SH-SY5Y (cell line): ENCODE data around the gene EBF3.

Source experiments
- GATA2 ChIP-seq: IDR thresholded peaks from 2 replicates; pipeline ENCODE4 v1.6.1; 2011; ENCODE audit warnings: mild to moderate bottlenecking, low read depth, low read length
- GATA3 ChIP-seq: IDR thresholded peaks from 2 replicates; pipeline ENCODE4 v1.6.1; 2011; ENCODE audit warnings: low read depth, mild to moderate bottlenecking, low read length, moderate library complexity

EBF3 gene

GRCh38 chr10:129958148-129958628 is 5.9 kb downstream of the EBF3 start:
- TF ChIP-seq GATA2 (no peak), GATA3 (no peak)

- TF ChIP-seq GATA3 (no peak), GATA2 (no peak)
These were observed 7.0 kb downstream of the EBF3 start for GRCh38 chr10:129956876-129957673.

GRCh38 chr10:129956286-129956670 is 7.8 kb downstream of the EBF3 start:
- TF ChIP-seq GATA2 (peak; percentile 26; the same call in 1 of the 2 replicates), GATA3 (0 out of 2 replicates have a peak, but pooled peaks have one; percentile 22)

- TF ChIP-seq GATA2: no peak
These were observed 8.3 kb downstream of the EBF3 start for GRCh38 chr10:129955601-129956285.

GRCh38 chr10:129954492-129955315 is 9.4 kb downstream of the EBF3 start:
- TF ChIP-seq GATA3: no peak
- no peak for TF ChIP-seq GATA2

GRCh38 chr10:129953119-129954051 is 10.7 kb downstream of the EBF3 start:
- TF ChIP-seq GATA2 (no peak), GATA3 (no peak)

- no peak for TF ChIP-seq GATA3
- TF ChIP-seq GATA2: no peak
These were observed 11.5 kb downstream of the EBF3 start for GRCh38 chr10:129952378-129953118.

- TF ChIP-seq GATA3: no peak
- TF ChIP-seq GATA2: no peak
These were observed 12.2 kb downstream of the EBF3 start for GRCh38 chr10:129951970-129952265.

- peak; percentile 88 for TF ChIP-seq GATA2
- no peak; the same call in 1 of the 2 replicates for TF ChIP-seq GATA3
These were observed 12.7 kb downstream of the EBF3 start for GRCh38 chr10:129951101-129951969.

- TF ChIP-seq GATA2: peak; percentile 44; the same call in 1 of the 2 replicates
- TF ChIP-seq GATA3: peak; percentile 32; the same call in 1 of the 2 replicates
These were observed 13.4 kb downstream of the EBF3 start for GRCh38 chr10:129950676-129951075.

GRCh38 chr10:129949891-129950291 is 14.2 kb downstream of the EBF3 start:
- no peak for TF ChIP-seq GATA3
- no peak for TF ChIP-seq GATA2

GRCh38 chr10:129949411-129949810 is 14.7 kb downstream of the EBF3 start:
- TF ChIP-seq GATA2 (no peak), GATA3 (no peak)
